Keratinocyte (primary cell): ENCODE data around the gene C15orf40. TPM values are rescaled to one million over a fixed set of nuclear protein-coding genes. Genes with fewer than 3 reads are reported as not detected.

Source experiments
- DNase-seq: peaks from one replicate; pipeline ENCODE4 v3.0.0-alpha.2; 2011; ENCODE audit warnings: low read depth, missing footprints, low spot score
- FAIRE-seq: peaks from 2 replicates; lab custom pipeline; 2011; peaks lifted over from hg19 to GRCh38; lab: Jason Lieb, UNC
- H2AFZ ChIP-seq: 2 replicates; pipeline ENCODE4 v1.6.0; 2012; ENCODE audit warnings: low read length, control low read depth, inconsistent platforms; ENCODE audit not compliant: control insufficient read depth
- H3K27ac ChIP-seq: 2 replicates; pipeline ENCODE4 v1.5.1; 2011; ENCODE audit warnings: low read length; ENCODE audit not compliant: control insufficient read depth, insufficient read depth
- H3K27me3 ChIP-seq: 3 replicates; pipeline ENCODE4 v1.6.0; 2011; ENCODE audit warnings: low read length; ENCODE audit not compliant: control insufficient read depth, insufficient read depth; ENCODE audit errors: extremely low read depth
- H3K36me3 ChIP-seq, 2 experiments: 2 replicates in 1 of 2; 3 replicates in 1 of 2; pipeline ENCODE4 v1.5.1; 2011; ENCODE audit warnings: low read length in 2 of 2, mild to moderate bottlenecking in 1 of 2; ENCODE audit not compliant: control insufficient read depth in 2 of 2, insufficient read depth in 2 of 2; ENCODE audit errors: extremely low read depth in 1 of 2
- H3K4me1 ChIP-seq: 3 replicates; pipeline ENCODE4 v1.5.1; 2011; ENCODE audit warnings: low read length; ENCODE audit not compliant: control insufficient read depth, insufficient read depth; ENCODE audit errors: extremely low read depth
- H3K4me2 ChIP-seq: 3 replicates; pipeline ENCODE4 v1.6.0; 2011; ENCODE audit warnings: low read depth, low read length; ENCODE audit not compliant: control insufficient read depth, insufficient read depth; ENCODE audit errors: extremely low read depth
- H3K4me3 ChIP-seq, 3 experiments: fragments of 200-600 bp in 1 of 3; sonication (generic) in 1 of 3; 2 replicates in 2 of 3; 3 replicates in 1 of 3; pipeline ENCODE4 v1.5.1; 2011 to 2016; ENCODE audit warnings: low read length in 3 of 3, mild to moderate bottlenecking in 3 of 3, control low read depth in 2 of 3, inconsistent platforms in 1 of 3, low read depth in 1 of 3, mixed read lengths in 1 of 3, mixed run types in 1 of 3, moderate library complexity in 1 of 3; ENCODE audit not compliant: control insufficient read depth in 2 of 3, insufficient read depth in 2 of 3; ENCODE audit errors: extremely low read depth in 1 of 3
- H3K79me2 ChIP-seq: 2 replicates; pipeline ENCODE4 v1.6.0; 2012; ENCODE audit warnings: low read length; ENCODE audit not compliant: control insufficient read depth, insufficient read depth
- H3K9ac ChIP-seq: 3 replicates; pipeline ENCODE4 v1.6.0; 2011; ENCODE audit warnings: low read length; ENCODE audit not compliant: control insufficient read depth, insufficient read depth; ENCODE audit errors: extremely low read depth
- H3K9me1 ChIP-seq: 3 replicates; pipeline ENCODE4 v1.6.0; 2011; ENCODE audit warnings: low read length; ENCODE audit not compliant: control insufficient read depth, insufficient read depth; ENCODE audit errors: extremely low read depth
- H3K9me3 ChIP-seq: 2 replicates; pipeline ENCODE4 v1.5.1; 2012; ENCODE audit warnings: low read depth, low read length; ENCODE audit not compliant: control insufficient read depth
- H4K20me1 ChIP-seq: 3 replicates; pipeline ENCODE4 v1.6.0; 2011; ENCODE audit warnings: low read length; ENCODE audit not compliant: control insufficient read depth, insufficient read depth; ENCODE audit errors: extremely low read depth
- CTCF ChIP-seq, 3 experiments: IDR thresholded peaks in 1 of 3; conservative IDR thresholded peaks in 1 of 3; optimal IDR thresholded peaks in 1 of 3; 2 replicates in 2 of 3; 3 replicates in 1 of 3; pipeline versions ENCODE3 to v1.5.1; 2011; ENCODE audit warnings: low read length in 3 of 3, mild to moderate bottlenecking in 3 of 3, moderate library complexity in 2 of 3, control low read depth in 1 of 3, inconsistent platforms in 1 of 3; ENCODE audit not compliant: insufficient read depth in 2 of 3; ENCODE audit errors: extremely low read depth in 1 of 3
- EZH2 ChIP-seq: IDR thresholded peaks from one replicate; pipeline ENCODE4 v1.6.1; 2012; ENCODE audit warnings: inconsistent platforms, mild to moderate bottlenecking, low read length, moderate library complexity
- dilution Hi-C: fragments of 300-500 bp; cut with MboI; formaldehyde crosslinking; loops from one replicate; pipeline ENCODE4 v1.7.0; 2020; ENCODE audit warnings: low sequenced_read_pairs; ENCODE audit not compliant: extremely low pct_ligation_motif_present
- polyA plus RNA-seq, 5 experiments: library from polyadenylated mRNA; depleted of rRNA in 3 of 5; stranded (reverse) in 3 of 5; stranded (forward) in 1 of 5; unstranded in 1 of 5; fragments of >200 nt; gene quantifications; 1 replicate in 1 of 5; 2 replicates in 3 of 5; 3 replicates in 1 of 5; pipeline versions ENCODE4 v1.2.1 to v1.2.3, GENCODE V29; 2011 to 2012; ENCODE audit warnings: missing spikeins in 2 of 5, low read depth in 1 of 5, low replicate concordance in 1 of 5

Gene C15orf40
- polyA plus RNA-seq, 1 donor (not counting 4 experiments of a cell fraction or from before 2014, with no cell fraction given), result 26.6 TPM

- no peak overlapping the region for H3K4me3 ChIP-seq
- dilution Hi-C loops, result no loop called here
- H3K36me3 ChIP-seq, result no peaks in the 10 kb centered on the region
- H4K20me1 ChIP-seq, result no peaks in the 10 kb centered on the region
- no peaks in the 10 kb centered on the region for H3K9me3 ChIP-seq
- no peak overlapping the region for H3K9ac ChIP-seq
- peaks cover 6% of the 10 kb centered on the region for H3K27me3 ChIP-seq
- H3K9me1 ChIP-seq, result peaks cover 2% of the 10 kb centered on the region
- no peaks in the 10 kb centered on the region for H3K79me2 ChIP-seq
- no peak overlapping the region for H2AFZ ChIP-seq
- FAIRE-seq (no peak), DNase-seq (no peak)
- no peak overlapping the region for H3K4me2 ChIP-seq
- TF ChIP-seq CTCF (optimal IDR thresholded peaks at IDR 0.05 in 1 of 3, IDR thresholded peaks at IDR 0.05 in 1 of 3, conservative IDR thresholded peaks at IDR 0.05 in 1 of 3; ENCODE audit: extremely low read depth in 1 of 3, insufficient read depth in 2 of 3, low read length in 3 of 3) (no peak), EZH2 (no peak)
- H3K4me1 ChIP-seq, result peaks cover 15% of the 10 kb centered on the region
- no peak overlapping the region for H3K27ac ChIP-seq
Measured at GRCh38 chr15:82946155-82946701, 65.2 kb downstream of the C15orf40 start.

GRCh38 chr15:82945326-82945725, 66.1 kb downstream of the C15orf40 start:
- Histone ChIP-seq H3K36me3 (no peaks in the 10 kb centered on the region), H3K9me3 (no peaks in the 10 kb centered on the region), H3K4me3 (no peak overlapping the region), H3K9me1 (peaks cover 2% of the 10 kb centered on the region), H3K4me2 (no peak overlapping the region), H3K27me3 (peaks cover 6% of the 10 kb centered on the region), H3K9ac (no peak overlapping the region), H3K27ac (no peak overlapping the region), H3K79me2 (no peaks in the 10 kb centered on the region), H4K20me1 (no peaks in the 10 kb centered on the region), H3K4me1 (peaks cover 15% of the 10 kb centered on the region), H2AFZ (no peak overlapping the region)
- FAIRE-seq, result no peak
- no peak for TF ChIP-seq EZH2
- no peak for TF ChIP-seq CTCF (optimal IDR thresholded peaks at IDR 0.05 in 1 of 3, IDR thresholded peaks at IDR 0.05 in 1 of 3, conservative IDR thresholded peaks at IDR 0.05 in 1 of 3; ENCODE audit: extremely low read depth in 1 of 3, insufficient read depth in 2 of 3, low read length in 3 of 3)
- dilution Hi-C loops, result no loop called here
- DNase-seq, result no peak
